ENCODE data around the gene IER3. TPM values are rescaled to one million over a fixed set of nuclear protein-coding genes. Genes with fewer than 3 reads are reported as not detected.

IER3 gene
- total and polyA plus RNA-seq, 2 experiments from 2014 or later = 19.9 to 21.2 TPM

DNA sequence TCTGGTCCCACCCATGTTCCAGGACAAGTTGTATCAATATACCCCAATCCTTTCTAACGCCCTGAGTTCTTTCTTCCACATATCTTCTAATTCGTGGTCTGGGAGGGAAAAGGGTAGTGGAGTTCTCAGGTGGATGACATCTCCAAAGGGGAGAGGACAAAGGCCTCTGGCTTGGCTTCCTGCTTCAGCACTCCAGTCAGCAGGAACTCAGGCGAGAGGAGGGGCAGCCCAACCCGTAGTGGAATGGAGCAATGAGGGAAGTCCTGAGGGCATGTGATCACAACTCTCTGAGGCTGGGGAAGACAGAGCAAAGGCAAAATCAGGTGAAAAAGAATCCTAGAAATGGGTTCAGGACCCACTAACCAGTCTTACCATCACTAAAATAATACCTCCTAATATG is 44.0 kb downstream of the IER3 start:
- Histone ChIP-seq H4K20me1 (replicated peaks; ENCODE audit: insufficient read depth) (no peaks in the 10 kb centered on the region; the same call in 1 of the 2 replicates), H3K9me2 (ENCODE audit: insufficient read depth) (no peaks in the 10 kb centered on the region), H3K4me1 (ENCODE audit: insufficient read depth) (no peaks in the 10 kb centered on the region), H3K4me3 (no peak overlapping the region), H2AFZ (no peak overlapping the region), H3K27ac (ENCODE audit: low read depth) (no peak overlapping the region), H3F3A (replicated peaks; ENCODE audit: low read depth) (0 out of 2 replicates have a peak, but pooled peaks cover 6% of the 10 kb centered on the region), H3K4me2 (no peak overlapping the region), H3K36me3 (ENCODE audit: insufficient read depth) (peaks cover 18% of the 10 kb centered on the region), H3K27me3 (ENCODE audit: insufficient read depth) (no peaks in the 10 kb centered on the region), H3K79me2 (replicated peaks; ENCODE audit: insufficient read depth) (no peaks in the 10 kb centered on the region)
- H3K27ac Mint-ChIP-seq = peak overlapping the region; percentile 76
- ATAC-seq = peak; percentile 73
- H3K36me3 Mint-ChIP-seq (ENCODE audit: low read depth) = peaks cover 45% of the 10 kb centered on the region
- H3K27me3 Mint-ChIP-seq (ENCODE audit: insufficient read depth, low read depth, poor library complexity) = peaks cover 10% of the 10 kb centered on the region
- no peak overlapping the region; the same call in 2 of the 3 replicates for H3K4me3 Mint-ChIP-seq
- H3K4me1 Mint-ChIP-seq = peaks cover 5% of the 10 kb centered on the region; the same call in 2 of the 3 replicates
- TF ChIP-seq JUNB (IDR thresholded peaks at IDR 0.05; ENCODE audit: unreplicated experiment) (no peak), ZNF114 (CRISPR knock-in tag; IDR thresholded peaks at IDR 0.05) (no peak), NANOG (IDR thresholded peaks at IDR 0.05; ENCODE audit: borderline replicate concordance) (no peak)
- TF ChIP-seq, protein P1, sequence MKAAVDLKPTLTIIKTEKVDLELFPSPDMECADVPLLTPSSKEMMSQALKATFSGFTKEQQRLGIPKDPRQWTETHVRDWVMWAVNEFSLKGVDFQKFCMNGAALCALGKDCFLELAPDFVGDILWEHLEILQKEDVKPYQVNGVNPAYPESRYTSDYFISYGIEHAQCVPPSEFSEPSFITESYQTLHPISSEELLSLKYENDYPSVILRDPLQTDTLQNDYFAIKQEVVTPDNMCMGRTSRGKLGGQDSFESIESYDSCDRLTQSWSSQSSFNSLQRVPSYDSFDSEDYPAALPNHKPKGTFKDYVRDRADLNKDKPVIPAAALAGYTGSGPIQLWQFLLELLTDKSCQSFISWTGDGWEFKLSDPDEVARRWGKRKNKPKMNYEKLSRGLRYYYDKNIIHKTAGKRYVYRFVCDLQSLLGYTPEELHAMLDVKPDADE (IDR thresholded peaks at IDR 0.05) = no peak
- TF ChIP-seq, protein P2, sequence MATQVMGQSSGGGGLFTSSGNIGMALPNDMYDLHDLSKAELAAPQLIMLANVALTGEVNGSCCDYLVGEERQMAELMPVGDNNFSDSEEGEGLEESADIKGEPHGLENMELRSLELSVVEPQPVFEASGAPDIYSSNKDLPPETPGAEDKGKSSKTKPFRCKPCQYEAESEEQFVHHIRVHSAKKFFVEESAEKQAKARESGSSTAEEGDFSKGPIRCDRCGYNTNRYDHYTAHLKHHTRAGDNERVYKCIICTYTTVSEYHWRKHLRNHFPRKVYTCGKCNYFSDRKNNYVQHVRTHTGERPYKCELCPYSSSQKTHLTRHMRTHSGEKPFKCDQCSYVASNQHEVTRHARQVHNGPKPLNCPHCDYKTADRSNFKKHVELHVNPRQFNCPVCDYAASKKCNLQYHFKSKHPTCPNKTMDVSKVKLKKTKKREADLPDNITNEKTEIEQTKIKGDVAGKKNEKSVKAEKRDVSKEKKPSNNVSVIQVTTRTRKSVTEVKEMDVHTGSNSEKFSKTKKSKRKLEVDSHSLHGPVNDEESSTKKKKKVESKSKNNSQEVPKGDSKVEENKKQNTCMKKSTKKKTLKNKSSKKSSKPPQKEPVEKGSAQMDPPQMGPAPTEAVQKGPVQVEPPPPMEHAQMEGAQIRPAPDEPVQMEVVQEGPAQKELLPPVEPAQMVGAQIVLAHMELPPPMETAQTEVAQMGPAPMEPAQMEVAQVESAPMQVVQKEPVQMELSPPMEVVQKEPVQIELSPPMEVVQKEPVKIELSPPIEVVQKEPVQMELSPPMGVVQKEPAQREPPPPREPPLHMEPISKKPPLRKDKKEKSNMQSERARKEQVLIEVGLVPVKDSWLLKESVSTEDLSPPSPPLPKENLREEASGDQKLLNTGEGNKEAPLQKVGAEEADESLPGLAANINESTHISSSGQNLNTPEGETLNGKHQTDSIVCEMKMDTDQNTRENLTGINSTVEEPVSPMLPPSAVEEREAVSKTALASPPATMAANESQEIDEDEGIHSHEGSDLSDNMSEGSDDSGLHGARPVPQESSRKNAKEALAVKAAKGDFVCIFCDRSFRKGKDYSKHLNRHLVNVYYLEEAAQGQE (IDR thresholded peaks at IDR 0.05; ENCODE audit: unreplicated experiment) = no peak
- no peaks in the 10 kb centered on the region; the same call in 2 of the 3 replicates for H3K9me3 Mint-ChIP-seq
- DNase-seq (ENCODE audit: low spot score) = peak; percentile 32

- Histone ChIP-seq H3K36me3 (ENCODE audit: insufficient read depth) (peaks cover 11% of the 10 kb centered on the region), H2AFZ (no peak overlapping the region), H4K20me1 (replicated peaks; ENCODE audit: insufficient read depth) (no peaks in the 10 kb centered on the region; the same call in 1 of the 2 replicates), H3K4me1 (ENCODE audit: insufficient read depth) (peaks cover under 1% of the 10 kb centered on the region; the same call in 1 of the 2 replicates), H3K27me3 (ENCODE audit: insufficient read depth) (no peaks in the 10 kb centered on the region), H3K4me3 (no peak overlapping the region), H3K79me2 (replicated peaks; ENCODE audit: insufficient read depth) (no peaks in the 10 kb centered on the region), H3K4me2 (no peak overlapping the region), H3K9me2 (ENCODE audit: insufficient read depth) (no peaks in the 10 kb centered on the region), H3K27ac (ENCODE audit: low read depth) (no peak overlapping the region), H3F3A (replicated peaks; ENCODE audit: low read depth) (0 out of 2 replicates have a peak, but pooled peaks cover 6% of the 10 kb centered on the region)
- H3K9me3 Mint-ChIP-seq = no peaks in the 10 kb centered on the region
- peaks cover 7% of the 10 kb centered on the region for H3K27me3 Mint-ChIP-seq (ENCODE audit: insufficient read depth, low read depth, poor library complexity)
- DNase-seq (ENCODE audit: low spot score) = no peak
- H3K36me3 Mint-ChIP-seq (ENCODE audit: low read depth) = peaks cover 11% of the 10 kb centered on the region
- no peak overlapping the region for H3K27ac Mint-ChIP-seq
- H3K4me1 Mint-ChIP-seq = peaks cover 10% of the 10 kb centered on the region; the same call in 2 of the 3 replicates
- ATAC-seq = no peak
- TF ChIP-seq EZH2phosphoT487 (IDR thresholded peaks at IDR 0.05; ENCODE audit: unreplicated experiment) (no peak), CREB1 (CRISPR knock-in tag; IDR thresholded peaks at IDR 0.05; ENCODE audit: low read depth) (no peak), ZNF331 (CRISPR knock-in tag; IDR thresholded peaks at IDR 0.05; ENCODE audit: low read depth) (no peak)
- H3K4me3 Mint-ChIP-seq = no peak overlapping the region
These were observed 47.9 kb downstream of the IER3 start for GRCh38 chr6:30696432-30696831.

Small RNAs within 50 kb of the gene (small RNA-seq; reads per million reads assigned to genes)
- gene RF00019 (ENCODE audit: low replicate concordance) (not detected), gene RN7SL353P (ENCODE audit: low replicate concordance) (not detected)

Other genes starting within 250 kb of the IER3 start
- 29.6 and 42.5 TPM in 2 replicates for gene GNL1, start 188.1 kb downstream of the IER3 start, total RNA-seq (2014; rRNA removed; shearing (Covaris generic))
- 30.8 and 31.4 TPM in 2 replicates for gene GNL1, start 188.1 kb downstream of the IER3 start, polyA plus RNA-seq (2016; fragmentation: Nextera tagmentation; extraction: Ambion mirVana)
- gene PRR3, start 187.3 kb downstream of the IER3 start, total RNA-seq (2014; rRNA removed; shearing (Covaris generic)) = 7.5 and 15.2 TPM in 2 replicates
- gene PRR3, start 187.3 kb downstream of the IER3 start, polyA plus RNA-seq (2016; fragmentation: Nextera tagmentation; extraction: Ambion mirVana) = 8.2 and 10.9 TPM in 2 replicates
- gene ABCF1, start 173.1 kb downstream of the IER3 start, total RNA-seq (2014; rRNA removed; shearing (Covaris generic)) = 85.8 and 92.6 TPM in 2 replicates
- 244 and 279 TPM in 2 replicates for gene ABCF1, start 173.1 kb downstream of the IER3 start, polyA plus RNA-seq (2016; fragmentation: Nextera tagmentation; extraction: Ambion mirVana)
- gene PPP1R10, start 127.3 kb downstream of the IER3 start, total RNA-seq (2014; rRNA removed; shearing (Covaris generic)) = 41.0 and 41.3 TPM in 2 replicates
- 41.9 and 42.9 TPM in 2 replicates for gene PPP1R10, start 127.3 kb downstream of the IER3 start, polyA plus RNA-seq (2016; fragmentation: Nextera tagmentation; extraction: Ambion mirVana)
- gene MRPS18B, start 126.7 kb downstream of the IER3 start, total RNA-seq (2014; rRNA removed; shearing (Covaris generic)) = 49.1 and 49.2 TPM in 2 replicates
- 73.6 and 78.8 TPM in 2 replicates for gene MRPS18B, start 126.7 kb downstream of the IER3 start, polyA plus RNA-seq (2016; fragmentation: Nextera tagmentation; extraction: Ambion mirVana)
- gene ATAT1, start 117.7 kb downstream of the IER3 start, total RNA-seq (2014; rRNA removed; shearing (Covaris generic)) = 8.9 and 12.8 TPM in 2 replicates
- gene ATAT1, start 117.7 kb downstream of the IER3 start, polyA plus RNA-seq (2016; fragmentation: Nextera tagmentation; extraction: Ambion mirVana) = 20.6 and 23.0 TPM in 2 replicates
- 4.7 and 12.5 TPM in 2 replicates for gene C6orf136, start 97.4 kb downstream of the IER3 start, total RNA-seq (2014; rRNA removed; shearing (Covaris generic))
- gene C6orf136, start 97.4 kb downstream of the IER3 start, polyA plus RNA-seq (2016; fragmentation: Nextera tagmentation; extraction: Ambion mirVana) = 24.5 and 27.5 TPM in 2 replicates
- gene DHX16, start 71.5 kb downstream of the IER3 start, total RNA-seq (2014; rRNA removed; shearing (Covaris generic)) = 30.8 and 31.3 TPM in 2 replicates
- gene DHX16, start 71.5 kb downstream of the IER3 start, polyA plus RNA-seq (2016; fragmentation: Nextera tagmentation; extraction: Ambion mirVana) = 16.0 and 16.2 TPM in 2 replicates
- 18.2 and 19.2 TPM in 2 replicates for gene PPP1R18, start 57.9 kb downstream of the IER3 start, total RNA-seq (2014; rRNA removed; shearing (Covaris generic))
- gene PPP1R18, start 57.9 kb downstream of the IER3 start, polyA plus RNA-seq (2016; fragmentation: Nextera tagmentation; extraction: Ambion mirVana) = 17.1 and 21.2 TPM in 2 replicates
- 11.3 and 13.8 TPM in 2 replicates for gene NRM, start 53.6 kb downstream of the IER3 start, total RNA-seq (2014; rRNA removed; shearing (Covaris generic))
- gene NRM, start 53.6 kb downstream of the IER3 start, polyA plus RNA-seq (2016; fragmentation: Nextera tagmentation; extraction: Ambion mirVana) = 29.7 and 33.8 TPM in 2 replicates
- 28.9 and 32.7 TPM in 2 replicates for gene MDC1, start 27.3 kb downstream of the IER3 start, total RNA-seq (2014; rRNA removed; shearing (Covaris generic))
- 17.2 and 19.7 TPM in 2 replicates for gene MDC1, start 27.3 kb downstream of the IER3 start, polyA plus RNA-seq (2016; fragmentation: Nextera tagmentation; extraction: Ambion mirVana)
- gene TUBB, start 24.2 kb downstream of the IER3 start, total RNA-seq (2014; rRNA removed; shearing (Covaris generic)) = 1,591 and 1,704 TPM in 2 replicates
- gene TUBB, start 24.2 kb downstream of the IER3 start, polyA plus RNA-seq (2016; fragmentation: Nextera tagmentation; extraction: Ambion mirVana) = 1,041 and 1,059 TPM in 2 replicates
- gene FLOT1, start 1.9 kb downstream of the IER3 start, total RNA-seq (2014; rRNA removed; shearing (Covaris generic)) = 70.4 and 94.5 TPM in 2 replicates
- gene FLOT1, start 1.9 kb downstream of the IER3 start, polyA plus RNA-seq (2016; fragmentation: Nextera tagmentation; extraction: Ambion mirVana) = 72.2 and 75.1 TPM in 2 replicates
- gene DDR1, start 140.0 kb upstream of the IER3 start, total RNA-seq (2014; rRNA removed; shearing (Covaris generic)) = 140 and 154 TPM in 2 replicates
- 58.3 and 71.6 TPM in 2 replicates for gene DDR1, start 140.0 kb upstream of the IER3 start, polyA plus RNA-seq (2016; fragmentation: Nextera tagmentation; extraction: Ambion mirVana)
- 32.6 and 46.5 TPM in 2 replicates for gene GTF2H4, start 163.7 kb upstream of the IER3 start, total RNA-seq (2014; rRNA removed; shearing (Covaris generic))
- 14.1 and 14.8 TPM in 2 replicates for gene GTF2H4, start 163.7 kb upstream of the IER3 start, polyA plus RNA-seq (2016; fragmentation: Nextera tagmentation; extraction: Ambion mirVana)
- gene VARS2, start 169.7 kb upstream of the IER3 start, total RNA-seq (2014; rRNA removed; shearing (Covaris generic)) = 34.0 and 36.4 TPM in 2 replicates
- 13.7 and 14.2 TPM in 2 replicates for gene VARS2, start 169.7 kb upstream of the IER3 start, polyA plus RNA-seq (2016; fragmentation: Nextera tagmentation; extraction: Ambion mirVana)
- not detected in 2 replicates for gene SFTA2, start 187.6 kb upstream of the IER3 start, total RNA-seq (2014; rRNA removed; shearing (Covaris generic))
- gene SFTA2, start 187.6 kb upstream of the IER3 start, polyA plus RNA-seq (2016; fragmentation: Nextera tagmentation; extraction: Ambion mirVana) = not detected in 2 replicates
- gene MUCL3, start 196.4 kb upstream of the IER3 start, total RNA-seq (2014; rRNA removed; shearing (Covaris generic)) = 0.12 TPM in 1 of 2 replicates, not detected in the other
- gene MUCL3, start 196.4 kb upstream of the IER3 start, polyA plus RNA-seq (2016; fragmentation: Nextera tagmentation; extraction: Ambion mirVana) = 0.32 and 0.40 TPM in 2 replicates
- not detected in 2 replicates for gene MUC21, start 239.2 kb upstream of the IER3 start, total RNA-seq (2014; rRNA removed; shearing (Covaris generic))
- not detected in 2 replicates for gene MUC21, start 239.2 kb upstream of the IER3 start, polyA plus RNA-seq (2016; fragmentation: Nextera tagmentation; extraction: Ambion mirVana)